Esophagus muscularis mucosa (tissue), 4 donors: ENCODE data around the gene MAP2K6. TPM values are rescaled to one million over a fixed set of nuclear protein-coding genes. Genes with fewer than 3 reads are reported as not detected.

Source experiments
- DNase-seq: peaks from one replicate; pipeline ENCODE4 v3.0.0-alpha.2; 2017; ENCODE audit errors: extremely low spot score
- H3K27ac ChIP-seq, 4 donors: fragments of 200-600 bp; sonication (generic); replicated peaks in 1 of 4; 1 replicate in 3 of 4; 2 replicates in 1 of 4; pipeline ENCODE4 v1.5.1; 2016 to 2019; ENCODE audit warnings: mild to moderate bottlenecking in 1 of 4
- H3K27me3 ChIP-seq, 4 donors: fragments of 200-600 bp; sonication (generic); one replicate each; pipeline versions ENCODE4 v1.5.1 to v1.6.0; 2016 to 2019
- H3K36me3 ChIP-seq, 4 donors: fragments of 200-600 bp; sonication (generic); one replicate each; pipeline ENCODE4 v1.5.1; 2016 to 2019
- H3K4me1 ChIP-seq, 4 donors: fragments of 200-600 bp; sonication (generic); one replicate each; pipeline ENCODE4 v1.5.1; 2016 to 2019
- H3K4me3 ChIP-seq, 4 donors: fragments of 200-600 bp; sonication (generic); 1 replicate in 2 of 4; 2 replicates in 2 of 4; pipeline ENCODE4 v1.5.1; 2016 to 2019; ENCODE audit warnings: mild to moderate bottlenecking in 4 of 4, moderate library complexity in 1 of 4
- H3K9me3 ChIP-seq, 4 donors: fragments of 200-600 bp; sonication (generic); 1 replicate in 3 of 4; 2 replicates in 1 of 4; pipeline ENCODE4 v1.5.1; 2016 to 2019
- EP300 ChIP-seq: sonication (generic); formaldehyde crosslinking; IDR thresholded peaks from one replicate; pipeline ENCODE4 v1.6.1; 2017; ENCODE audit warnings: antibody characterized with exemption
- POLR2A ChIP-seq: fragments of 450-650 bp; IDR thresholded peaks from one replicate; pipeline ENCODE4 v1.6.1; 2017; ENCODE audit warnings: antibody characterized with exemption, moderate library complexity, mild to moderate bottlenecking, low read depth
- POLR2AphosphoS5 ChIP-seq, 2 donors: sonication (generic); formaldehyde crosslinking; IDR thresholded peaks; one replicate each; pipeline ENCODE4 v1.6.1; 2017; ENCODE audit warnings: antibody characterized with exemption in 2 of 2
- WGBS: methylation state at CpG from one replicate; pipeline ENCODE4 v1.1.5; 2018; 5-methylcytosine and 5-hydroxymethylcytosine counted together
- intact Hi-C: fragments of 100-400 bp; cut with DNase I; formaldehyde crosslinking; loops from one replicate; pipeline ENCODE4 v1.15.1; 2023
- total RNA-seq, 4 donors: library from RNA; depleted of rRNA; stranded (reverse); fragments of >200 nt; gene quantifications; one replicate each; pipeline versions ENCODE4 v1.1.0 to v1.2.1, GENCODE V29; 2016
- TF ChIP-seq, protein P1 (sequence below), 3 experiments: fragments of 200-600 bp in 2 of 3; fragments of 450-650 bp in 1 of 3; sonication (generic) in 2 of 3; IDR thresholded peaks; one replicate each; pipeline ENCODE4 v1.5.1; 2017 to 2019; ENCODE audit warnings: antibody characterized with exemption in 3 of 3, mild to moderate bottlenecking in 2 of 3, moderate library complexity in 1 of 3

Gene MAP2K6
- total RNA-seq, 4 donors from 2014 or later = 0.83 to 3.1 (median 1.5) TPM

DNA sequence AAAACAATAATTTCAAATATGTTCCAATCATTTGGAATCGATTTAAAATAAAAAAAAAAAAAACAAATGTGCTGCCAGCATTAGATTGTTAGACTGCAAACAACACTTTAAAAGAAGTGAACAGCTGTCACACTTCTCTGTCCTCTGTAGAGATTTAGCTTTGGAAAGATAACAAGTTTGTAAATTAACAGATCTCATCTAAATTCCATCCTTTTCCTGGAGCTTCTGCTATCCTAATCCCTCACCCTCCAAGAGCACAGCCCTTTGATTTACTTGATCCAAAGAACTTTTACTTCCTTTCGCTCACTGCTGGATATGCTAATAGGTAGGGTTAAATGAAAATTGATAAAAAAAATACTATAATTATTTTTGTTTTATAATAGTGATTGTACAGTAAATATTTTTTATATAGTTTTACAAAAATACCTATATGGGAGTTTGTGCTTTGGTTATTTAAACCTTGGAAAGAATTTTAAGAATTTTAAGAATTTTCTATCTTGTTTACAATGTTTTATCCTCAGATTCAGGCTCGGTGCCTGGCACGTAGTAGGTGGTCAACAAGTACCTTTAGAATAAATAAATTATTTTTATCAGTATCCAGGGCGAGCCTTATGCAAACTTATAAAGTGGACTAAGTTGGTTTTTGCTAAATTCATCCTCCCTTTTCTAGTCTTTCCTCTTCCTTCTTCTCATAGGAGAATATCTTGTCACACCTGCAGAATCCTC lies 21.6 kb downstream of the MAP2K6 start:
- WGBS = 72% methylated on average over 5 of the region's 5 CpGs
- peaks cover 0 to 8% (median 0%) of the 10 kb centered on the region in 4 donors for H3K9me3 ChIP-seq

DNA sequence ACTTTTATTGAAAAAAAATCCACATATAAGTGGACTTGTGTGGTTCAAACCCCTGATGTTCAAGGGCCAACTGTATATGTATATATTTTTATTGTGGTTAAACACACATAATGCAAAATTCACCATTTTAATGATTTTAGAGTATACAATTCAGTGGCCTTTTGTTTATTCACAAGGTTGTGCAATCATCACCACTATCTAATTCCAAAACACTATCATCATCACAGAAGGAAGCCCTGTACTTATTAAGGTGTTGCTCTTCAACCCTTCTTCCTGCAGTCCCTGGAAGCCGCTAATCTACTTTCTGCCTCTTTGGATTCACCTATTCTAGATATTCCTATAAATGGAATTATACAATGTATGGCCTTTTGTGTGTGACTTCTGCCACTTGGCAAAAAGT lies 23.0 kb downstream of the MAP2K6 start:
- no peaks in the 10 kb centered on the region for H3K36me3 ChIP-seq
- intact Hi-C loops = no loop called here
- no peak for DNase-seq
- H3K4me1 ChIP-seq = peaks cover 6 to 9% (median 9%) of the 10 kb centered on the region in 4 donors
- H3K27me3 ChIP-seq = no peaks in the 10 kb centered on the region
- H3K4me3 ChIP-seq = no peak overlapping the region
- TF ChIP-seq, protein P1, sequence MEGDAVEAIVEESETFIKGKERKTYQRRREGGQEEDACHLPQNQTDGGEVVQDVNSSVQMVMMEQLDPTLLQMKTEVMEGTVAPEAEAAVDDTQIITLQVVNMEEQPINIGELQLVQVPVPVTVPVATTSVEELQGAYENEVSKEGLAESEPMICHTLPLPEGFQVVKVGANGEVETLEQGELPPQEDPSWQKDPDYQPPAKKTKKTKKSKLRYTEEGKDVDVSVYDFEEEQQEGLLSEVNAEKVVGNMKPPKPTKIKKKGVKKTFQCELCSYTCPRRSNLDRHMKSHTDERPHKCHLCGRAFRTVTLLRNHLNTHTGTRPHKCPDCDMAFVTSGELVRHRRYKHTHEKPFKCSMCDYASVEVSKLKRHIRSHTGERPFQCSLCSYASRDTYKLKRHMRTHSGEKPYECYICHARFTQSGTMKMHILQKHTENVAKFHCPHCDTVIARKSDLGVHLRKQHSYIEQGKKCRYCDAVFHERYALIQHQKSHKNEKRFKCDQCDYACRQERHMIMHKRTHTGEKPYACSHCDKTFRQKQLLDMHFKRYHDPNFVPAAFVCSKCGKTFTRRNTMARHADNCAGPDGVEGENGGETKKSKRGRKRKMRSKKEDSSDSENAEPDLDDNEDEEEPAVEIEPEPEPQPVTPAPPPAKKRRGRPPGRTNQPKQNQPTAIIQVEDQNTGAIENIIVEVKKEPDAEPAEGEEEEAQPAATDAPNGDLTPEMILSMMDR (IDR thresholded peaks at IDR 0.05) = no peak
- TF ChIP-seq POLR2A = no peak
- no peak for TF ChIP-seq EP300
- no peak for TF ChIP-seq POLR2AphosphoS5 (IDR thresholded peaks at IDR 0.05)
- H3K9me3 ChIP-seq = peaks cover 0 to 8% (median 0%) of the 10 kb centered on the region in 4 donors
- WGBS = 100% methylated on average over 1 of the region's 1 CpG
- no peak overlapping the region for H3K27ac ChIP-seq

More for the DNA sequence above, 21.6 kb downstream of the MAP2K6 start:
- H3K27ac ChIP-seq = no peak overlapping the region
- TF ChIP-seq EP300 (no peak), POLR2A (no peak), POLR2AphosphoS5 (IDR thresholded peaks at IDR 0.05) (no peak)
- TF ChIP-seq, protein P1 (IDR thresholded peaks at IDR 0.05) = no peak
- DNase-seq = no peak
- intact Hi-C loops = no loop called here
- peaks cover 6 to 9% (median 9%) of the 10 kb centered on the region in 4 donors for H3K4me1 ChIP-seq
- no peaks in the 10 kb centered on the region for H3K27me3 ChIP-seq
- no peak overlapping the region for H3K4me3 ChIP-seq
- H3K36me3 ChIP-seq = no peaks in the 10 kb centered on the region

DNA sequence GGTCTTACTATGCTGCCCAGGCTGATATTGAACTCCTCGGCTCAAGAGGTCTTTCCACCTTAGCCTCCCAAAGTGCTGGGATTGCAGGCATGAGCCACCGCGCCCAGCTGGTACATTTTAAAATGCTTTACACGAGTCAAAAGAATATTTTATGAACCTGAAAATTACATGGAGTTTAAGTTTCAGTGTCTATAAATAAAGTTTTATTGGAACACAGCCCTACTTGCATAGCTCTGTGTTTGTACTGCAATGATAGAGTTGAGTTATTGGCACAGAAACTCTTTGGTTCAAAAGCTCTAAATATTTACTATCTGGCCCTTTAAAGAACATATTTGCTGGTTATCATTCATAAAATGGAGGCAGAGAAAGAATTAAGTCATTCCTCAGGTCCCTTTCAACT lies 24.3 kb downstream of the MAP2K6 start:
- intact Hi-C loops = no loop called here
- Histone ChIP-seq H3K4me1 (peaks cover 6 to 8% (median 7%) of the 10 kb centered on the region in 4 donors), H3K27me3 (no peaks in the 10 kb centered on the region), H3K36me3 (no peaks in the 10 kb centered on the region), H3K27ac (no peak overlapping the region), H3K9me3 (peaks cover 0 to 8% (median 0%) of the 10 kb centered on the region in 4 donors), H3K4me3 (no peak overlapping the region)
- no peak for DNase-seq
- TF ChIP-seq POLR2AphosphoS5 (IDR thresholded peaks at IDR 0.05) (no peak), POLR2A (no peak), EP300 (no peak)
- TF ChIP-seq, protein P1 (IDR thresholded peaks at IDR 0.05) = no peak
- 72% methylated on average over 4 of the region's 4 CpGs for WGBS

DNA sequence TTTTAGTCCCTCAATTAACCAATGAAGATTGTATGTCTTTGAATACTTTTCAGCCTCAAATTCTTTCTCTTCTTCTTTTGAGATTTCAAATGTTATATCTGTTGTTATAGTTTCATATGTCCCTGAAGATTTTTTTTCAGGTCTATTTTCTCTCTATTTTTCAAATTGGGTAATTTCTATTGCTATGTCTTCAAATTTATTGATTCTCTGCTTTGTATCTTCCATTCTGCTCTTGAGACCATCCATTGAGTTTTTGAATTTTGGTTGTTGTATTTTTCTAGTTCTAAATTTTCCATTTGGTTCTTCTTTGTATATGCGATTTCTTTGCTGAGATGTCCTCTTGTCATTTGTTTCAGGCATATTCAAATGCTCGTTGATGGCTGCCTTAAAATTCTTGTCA lies 26.7 kb downstream of the MAP2K6 start:
- Histone ChIP-seq H3K9me3 (peaks cover 0 to 8% (median 0%) of the 10 kb centered on the region in 4 donors), H3K36me3 (no peaks in the 10 kb centered on the region), H3K4me3 (no peak overlapping the region), H3K27me3 (no peaks in the 10 kb centered on the region), H3K27ac (no peak overlapping the region), H3K4me1 (no peaks in the 10 kb centered on the region)
- DNase-seq = no peak
- intact Hi-C loops = no loop called here
- WGBS = 95% methylated on average over 2 of the region's 2 CpGs
- TF ChIP-seq, protein P1 (IDR thresholded peaks at IDR 0.05) = no peak
- TF ChIP-seq POLR2AphosphoS5 (IDR thresholded peaks at IDR 0.05) (no peak), EP300 (no peak), POLR2A (no peak)
